HG02678 (cell line): ENCODE data around the gene GZMH.
A peak's percentile ranks its signal among the peaks of the same experiment; 100 is the strongest.
"Not testable (repeated sequence)": the region's sequence is repeated elsewhere in the genome, so short reads cannot be mapped to it uniquely, and the experiment has no call there.

Source experiments
- ATAC-seq: cut with Tn5 transposase; IDR thresholded peaks from one replicate; pipeline ENCODE4 v1.9.1; 2021; ENCODE audit warnings: mild to moderate bottlenecking, moderate library complexity; ENCODE audit not compliant: unreplicated experiment

Gene GZMH, protein sequence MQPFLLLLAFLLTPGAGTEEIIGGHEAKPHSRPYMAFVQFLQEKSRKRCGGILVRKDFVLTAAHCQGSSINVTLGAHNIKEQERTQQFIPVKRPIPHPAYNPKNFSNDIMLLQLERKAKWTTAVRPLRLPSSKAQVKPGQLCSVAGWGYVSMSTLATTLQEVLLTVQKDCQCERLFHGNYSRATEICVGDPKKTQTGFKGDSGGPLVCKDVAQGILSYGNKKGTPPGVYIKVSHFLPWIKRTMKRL

DNA sequence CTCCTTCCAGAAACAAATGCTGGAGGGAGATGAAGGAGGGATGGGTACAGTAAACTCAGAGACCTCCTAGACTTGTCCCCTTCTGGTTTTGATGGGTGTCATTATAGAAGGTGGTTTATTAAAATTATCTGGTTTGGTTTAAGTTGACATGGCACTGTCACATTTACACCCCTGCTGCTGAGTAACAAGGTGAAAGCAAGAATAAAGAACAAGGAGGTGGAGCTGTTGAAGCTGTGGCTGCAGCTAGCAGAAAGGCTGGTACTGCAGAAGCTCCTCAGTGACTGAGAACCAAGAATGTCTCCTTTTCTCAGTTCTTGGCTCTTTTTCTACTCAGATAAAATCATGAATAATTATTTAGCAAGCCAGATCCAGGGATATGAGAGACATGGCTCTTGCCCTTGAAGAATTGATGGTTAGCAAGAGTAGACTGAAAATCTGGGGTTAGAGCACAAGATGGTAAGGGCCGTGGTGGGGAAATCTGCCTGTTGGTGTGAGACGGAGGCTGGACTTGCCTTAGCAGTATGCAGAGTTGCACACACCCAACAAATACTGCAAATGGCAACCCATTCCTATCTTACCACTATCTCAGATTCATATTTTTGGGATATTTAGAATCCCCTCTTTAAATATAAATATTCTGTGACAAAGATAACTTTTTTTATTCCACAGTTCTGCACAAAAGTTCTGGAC, at the start of gene GZMH:
GZMH (minus strand) TSS at position 31 of the 690 bp plus-strand sequence. CDS start 72 bp downstream, outside the sequence.
- peak; percentile 34 for ATAC-seq

DNA sequence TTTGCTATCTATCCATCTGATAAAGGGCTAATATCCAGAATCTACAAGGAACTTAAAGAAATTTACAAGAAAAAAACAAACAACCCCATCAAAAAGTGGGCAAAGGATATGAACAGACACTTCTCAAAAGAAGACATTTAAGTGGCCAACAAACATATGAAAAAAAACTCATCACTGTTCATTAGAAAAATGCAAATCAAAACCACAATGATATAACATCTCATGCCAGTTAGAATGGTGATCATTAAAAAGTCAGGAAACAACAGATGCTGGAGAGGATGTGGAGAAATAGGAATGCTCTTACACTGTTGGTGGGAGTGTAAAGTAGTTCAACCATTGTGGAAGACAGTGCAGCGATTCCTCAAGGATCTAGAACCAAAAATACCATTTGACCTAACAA, 38.9 kb upstream of the GZMH start:
- not testable (repeated sequence) for ATAC-seq

DNA sequence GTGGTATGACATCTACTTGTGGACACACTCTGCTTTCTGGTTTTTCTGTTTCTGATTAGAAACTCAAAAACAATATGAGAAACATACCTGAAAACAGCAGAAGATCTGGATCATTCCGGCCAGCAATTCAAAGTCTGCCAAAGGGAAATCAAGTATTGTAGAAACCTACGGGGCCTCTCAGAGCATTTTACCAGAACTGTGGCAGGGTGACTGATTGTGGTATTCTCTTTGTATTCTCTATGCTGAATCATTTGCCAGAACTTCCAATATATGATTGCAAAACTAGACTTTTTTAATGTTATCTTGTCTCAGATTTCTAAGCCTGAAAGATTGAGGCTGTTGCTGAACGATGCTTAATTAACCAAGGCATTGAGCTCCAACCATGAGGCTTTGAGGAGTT, 30.4 kb upstream of the GZMH start:
- ATAC-seq = no peak

DNA sequence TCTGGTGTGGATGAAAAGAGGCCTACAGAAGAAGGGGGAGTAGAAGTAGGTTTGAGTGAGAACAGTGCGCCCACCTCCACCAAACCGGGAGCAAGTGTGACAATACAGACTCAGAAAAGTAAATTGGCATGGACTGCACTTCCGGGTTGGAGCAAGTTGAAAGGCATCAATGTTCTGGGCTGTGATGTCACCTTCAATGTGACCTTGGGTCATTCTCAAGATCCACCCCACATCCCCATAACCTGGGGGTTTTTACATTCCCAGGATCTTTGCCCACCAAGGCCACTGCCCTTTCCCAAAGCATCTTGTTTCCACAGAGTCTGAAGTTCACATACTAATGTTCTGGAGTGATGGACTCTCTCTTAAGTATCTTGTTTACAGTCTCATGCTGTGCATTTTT, 29.8 kb upstream of the GZMH start:
- ATAC-seq = no peak

DNA sequence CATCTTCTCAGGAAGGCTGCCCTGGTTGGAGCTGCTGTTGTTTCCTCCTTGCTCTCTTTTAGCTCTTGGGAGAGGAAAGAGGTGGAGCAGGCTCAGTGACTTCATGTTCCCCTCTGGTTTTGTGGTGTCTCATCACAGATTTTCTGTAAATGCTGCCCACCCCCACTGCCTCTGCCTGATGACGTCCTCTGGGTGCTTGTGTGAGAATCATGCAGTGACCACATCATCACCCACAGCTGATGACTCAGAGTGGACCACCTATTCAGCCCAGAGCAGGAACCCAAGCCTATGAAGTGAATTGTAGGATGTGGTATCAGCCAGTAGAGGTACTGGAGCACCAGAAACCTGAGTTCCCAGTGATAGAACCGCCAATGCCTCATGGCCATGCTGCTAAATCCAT, 24.7 kb upstream of the GZMH start, which contains the start of gene GZMB:
GZMB (minus strand) TSS at position 33 of the 400 bp plus-strand sequence; CDS start at position 3, 30 bp downstream.
- ATAC-seq = no peak

DNA sequence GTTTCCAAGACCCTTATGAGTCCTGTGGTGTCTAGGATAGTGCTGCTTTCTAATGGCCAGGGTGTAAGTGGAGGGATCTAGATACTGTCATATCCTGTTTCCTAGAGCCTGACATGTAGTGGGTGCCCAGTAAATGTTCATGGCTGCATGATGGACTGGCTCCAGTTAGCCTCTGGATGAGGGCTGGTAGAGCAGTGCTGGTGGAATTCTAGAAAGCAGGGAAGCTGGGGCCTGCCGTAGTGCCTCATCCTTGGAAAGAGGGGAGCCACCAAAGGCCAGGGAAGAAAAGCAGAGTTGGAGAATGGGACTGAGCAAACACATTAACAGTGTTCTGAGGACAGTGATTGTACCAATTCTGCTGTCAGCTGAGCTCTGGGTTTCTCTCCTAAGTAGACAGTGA, 23.9 kb upstream of the GZMH start:
- no peak for ATAC-seq

DNA sequence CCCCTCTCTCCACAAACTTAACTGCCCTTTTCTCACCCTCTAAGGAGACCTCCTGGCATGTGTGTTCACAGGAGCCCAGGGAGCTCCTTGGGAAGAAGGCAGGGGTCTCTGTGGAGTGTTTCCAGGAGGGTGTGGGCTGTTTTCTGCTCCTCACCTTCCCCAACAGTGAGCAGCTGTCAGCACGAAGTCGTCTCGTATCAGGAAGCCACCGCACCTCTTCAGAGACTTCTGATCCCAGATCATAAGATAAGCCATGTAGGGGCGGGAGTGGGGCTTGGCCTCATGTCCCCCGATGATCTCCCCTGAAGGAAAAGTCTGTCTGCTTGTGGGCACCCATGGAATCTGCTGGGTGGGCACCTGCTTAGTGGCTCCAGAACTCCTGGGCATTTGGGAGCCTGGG, 23.3 kb upstream of the GZMH start:
- ATAC-seq = no peak

DNA sequence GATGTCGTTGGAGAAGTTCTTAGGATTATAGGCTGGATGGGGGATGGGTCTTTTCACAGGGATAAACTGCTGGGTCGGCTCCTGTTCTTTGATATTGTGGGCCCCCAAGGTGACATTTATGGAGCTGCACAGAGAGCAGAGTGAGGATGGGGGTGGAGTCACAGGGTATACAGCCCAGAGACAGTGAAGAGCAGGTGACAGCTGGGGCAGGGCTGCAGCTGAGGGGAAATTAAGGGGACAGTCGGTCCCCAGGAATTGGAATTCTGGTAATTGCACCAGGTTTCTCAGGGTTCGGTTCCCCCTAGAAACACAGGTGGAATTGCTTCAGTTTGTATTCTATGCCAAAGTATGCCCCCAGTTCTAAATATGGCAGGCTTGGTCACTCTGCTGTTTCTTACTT, 22.9 kb upstream of the GZMH start:
- no peak for ATAC-seq

DNA sequence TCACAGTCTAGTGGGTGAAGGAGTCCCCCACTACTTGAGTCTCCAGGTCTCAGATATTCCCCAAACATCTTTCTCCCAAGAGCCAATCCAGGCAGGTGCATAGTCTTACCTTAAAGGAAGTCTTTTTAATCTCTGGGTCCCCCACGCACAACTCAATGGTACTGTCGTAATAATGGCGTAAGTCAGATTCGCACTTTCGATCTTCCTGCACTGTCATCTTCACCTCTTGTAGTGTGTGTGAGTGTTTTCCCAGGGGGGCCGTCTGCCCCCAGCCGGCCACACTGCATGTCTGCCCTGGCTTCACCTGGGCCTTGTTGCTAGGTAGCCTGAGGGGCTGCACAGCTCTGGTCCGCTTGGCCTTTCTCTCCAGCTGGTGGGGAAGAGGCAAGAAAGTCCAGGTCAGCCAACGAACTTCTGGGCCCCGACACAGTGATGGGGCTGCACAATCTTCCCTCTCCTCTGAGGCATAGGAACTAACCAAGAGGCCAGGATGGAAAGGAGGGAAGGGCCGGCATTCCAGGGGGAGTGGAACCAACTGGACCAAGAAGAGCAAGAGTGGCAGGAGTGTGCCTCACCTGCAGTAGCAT, 22.4 kb upstream of the GZMH start:
- no peak for ATAC-seq

DNA sequence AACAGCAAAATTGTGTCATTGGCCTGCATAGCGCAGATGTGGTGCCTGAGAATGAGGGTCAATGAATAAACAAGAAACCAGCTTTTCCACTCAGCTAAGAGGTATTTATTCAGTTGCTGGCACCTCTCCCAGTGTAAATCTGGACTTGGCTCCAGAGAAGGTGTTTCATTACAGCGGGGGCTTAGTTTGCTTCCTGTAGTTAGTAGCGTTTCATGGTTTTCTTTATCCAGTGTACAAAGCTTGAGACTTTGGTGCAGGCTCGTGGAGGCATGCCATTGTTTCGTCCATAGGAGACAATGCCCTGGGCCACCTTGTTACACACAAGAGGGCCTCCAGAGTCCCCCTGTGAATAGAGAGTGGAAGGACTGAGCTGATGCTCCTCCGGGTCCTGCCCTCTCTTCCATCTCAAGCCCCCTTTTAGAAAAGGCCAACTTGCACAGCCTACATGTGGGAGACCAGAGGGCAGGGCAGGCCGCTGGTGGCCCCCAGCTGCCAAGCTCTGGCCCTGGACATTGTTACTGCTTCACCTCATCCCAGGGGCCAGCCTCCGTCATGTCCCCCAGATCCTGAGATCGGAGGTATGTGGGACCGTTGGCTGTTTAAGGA, 21.5 kb upstream of the GZMH start:
- ATAC-seq = no peak

DNA sequence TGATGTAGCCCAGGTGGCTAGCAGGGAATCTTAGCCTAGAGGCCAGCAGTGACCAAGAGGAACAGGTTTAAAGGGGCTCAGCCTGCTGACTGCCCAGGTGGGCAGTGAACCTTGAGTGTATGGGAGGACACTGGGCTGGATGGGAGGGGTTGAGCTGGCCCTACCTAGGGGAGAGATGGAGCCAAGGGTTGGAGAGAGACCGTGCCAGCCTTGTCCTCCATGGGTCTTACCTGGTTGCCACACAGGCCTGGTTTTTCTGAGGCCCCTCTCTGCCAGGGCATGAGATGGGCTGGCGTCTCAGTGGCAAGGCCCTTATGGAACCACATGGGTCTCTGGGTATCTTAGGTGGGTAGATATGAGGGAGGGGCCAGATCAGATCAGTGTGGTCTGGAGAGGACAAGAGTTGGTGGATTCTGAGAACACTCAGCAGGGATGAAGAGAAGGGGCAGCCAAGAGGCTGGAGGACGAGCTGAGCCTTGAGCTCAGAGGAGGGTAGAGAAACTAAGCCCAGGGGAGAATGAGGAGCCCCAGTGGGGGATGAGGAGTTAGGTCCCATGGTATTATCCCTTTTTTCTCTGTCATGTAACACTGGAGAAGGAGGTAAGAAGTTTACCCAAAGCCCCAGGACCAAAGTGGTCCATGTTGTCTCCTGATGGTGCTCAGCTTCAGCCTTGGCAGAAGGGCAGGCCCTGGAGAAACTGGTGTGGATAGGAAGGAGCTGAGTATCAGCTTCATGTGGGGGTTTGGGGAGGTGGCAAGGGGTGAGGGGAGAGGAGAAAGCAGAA, 20.8 kb upstream of the GZMH start:
- ATAC-seq = no peak

DNA sequence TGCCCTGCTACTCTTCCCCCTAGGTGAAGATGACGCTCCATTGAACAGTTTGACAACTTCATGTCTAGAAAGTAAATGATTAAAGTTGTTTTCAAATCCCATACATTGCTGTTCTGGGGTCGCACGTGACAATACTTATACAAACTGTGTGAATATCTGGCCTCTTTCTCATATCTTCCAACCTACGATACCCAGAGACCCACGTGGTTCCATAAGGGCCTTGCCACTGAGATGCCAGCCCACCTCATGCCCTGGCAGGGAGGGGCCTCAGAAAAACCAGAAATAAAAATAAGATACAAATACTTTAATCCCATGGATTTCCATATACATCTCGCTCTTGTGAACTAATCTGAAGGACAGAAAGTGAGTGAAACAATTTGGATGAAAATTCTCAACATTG, 20.0 kb upstream of the GZMH start:
- ATAC-seq = no peak

DNA sequence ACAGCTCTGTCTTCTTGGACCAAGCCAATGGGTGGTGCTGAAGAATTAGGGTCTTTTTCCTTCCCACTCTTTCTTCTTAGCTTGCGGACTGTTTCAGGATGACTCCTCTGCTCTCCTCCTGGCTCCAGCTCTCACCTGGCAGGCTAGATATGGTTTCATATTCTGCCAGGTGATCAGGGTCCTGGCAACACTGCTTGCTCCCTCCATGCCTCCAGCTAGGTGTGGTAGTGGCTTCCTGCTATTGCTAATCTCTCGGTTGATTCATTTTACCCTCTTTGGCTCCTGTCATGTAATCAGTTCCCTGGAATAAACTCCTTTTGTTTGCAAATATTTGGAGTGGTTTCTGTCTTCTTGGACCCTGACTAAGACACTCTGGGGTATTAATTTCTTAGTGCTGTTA, 4.3 kb upstream of the GZMH start:
- ATAC-seq = no peak

DNA sequence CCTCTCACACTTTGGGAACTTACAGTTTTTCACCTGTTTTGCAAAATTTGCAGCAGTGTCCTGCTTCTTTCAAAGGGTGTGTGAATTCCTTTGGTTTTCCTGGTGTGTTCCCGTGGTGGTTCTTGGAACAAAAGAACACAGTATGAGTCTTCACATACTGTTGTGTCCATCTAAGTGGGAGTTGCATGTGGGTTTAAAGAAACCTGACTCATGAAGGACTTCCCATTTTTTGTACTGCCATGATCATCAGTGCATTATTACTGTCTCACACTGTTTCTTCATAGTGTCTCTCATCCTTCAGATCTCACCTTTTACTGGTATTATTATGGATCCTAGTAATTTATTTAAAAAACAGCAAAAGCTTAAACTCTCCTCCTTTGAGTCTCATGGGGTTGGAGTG, 3.8 kb upstream of the GZMH start:
- no peak for ATAC-seq

DNA sequence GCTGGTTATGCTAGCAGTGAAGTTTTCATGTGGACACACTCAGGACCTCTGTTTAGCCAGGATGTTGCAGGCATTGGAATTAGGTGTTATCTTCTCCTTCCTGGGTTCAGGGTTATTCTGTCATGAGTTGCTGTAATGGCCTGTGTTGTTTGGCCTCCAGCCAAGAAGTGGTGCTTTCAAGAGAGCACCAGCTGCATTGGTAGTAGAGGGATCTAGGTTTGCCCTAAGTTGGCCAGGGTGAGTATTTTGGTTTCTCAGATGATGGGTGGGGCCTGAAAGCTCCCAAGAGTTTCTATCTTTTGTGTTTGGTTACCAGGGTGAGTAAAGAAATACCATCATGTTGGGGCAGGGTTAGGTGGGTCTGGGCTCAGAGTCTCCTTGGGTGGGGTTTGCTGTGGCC, 2.7 kb upstream of the GZMH start:
- ATAC-seq = no peak

DNA sequence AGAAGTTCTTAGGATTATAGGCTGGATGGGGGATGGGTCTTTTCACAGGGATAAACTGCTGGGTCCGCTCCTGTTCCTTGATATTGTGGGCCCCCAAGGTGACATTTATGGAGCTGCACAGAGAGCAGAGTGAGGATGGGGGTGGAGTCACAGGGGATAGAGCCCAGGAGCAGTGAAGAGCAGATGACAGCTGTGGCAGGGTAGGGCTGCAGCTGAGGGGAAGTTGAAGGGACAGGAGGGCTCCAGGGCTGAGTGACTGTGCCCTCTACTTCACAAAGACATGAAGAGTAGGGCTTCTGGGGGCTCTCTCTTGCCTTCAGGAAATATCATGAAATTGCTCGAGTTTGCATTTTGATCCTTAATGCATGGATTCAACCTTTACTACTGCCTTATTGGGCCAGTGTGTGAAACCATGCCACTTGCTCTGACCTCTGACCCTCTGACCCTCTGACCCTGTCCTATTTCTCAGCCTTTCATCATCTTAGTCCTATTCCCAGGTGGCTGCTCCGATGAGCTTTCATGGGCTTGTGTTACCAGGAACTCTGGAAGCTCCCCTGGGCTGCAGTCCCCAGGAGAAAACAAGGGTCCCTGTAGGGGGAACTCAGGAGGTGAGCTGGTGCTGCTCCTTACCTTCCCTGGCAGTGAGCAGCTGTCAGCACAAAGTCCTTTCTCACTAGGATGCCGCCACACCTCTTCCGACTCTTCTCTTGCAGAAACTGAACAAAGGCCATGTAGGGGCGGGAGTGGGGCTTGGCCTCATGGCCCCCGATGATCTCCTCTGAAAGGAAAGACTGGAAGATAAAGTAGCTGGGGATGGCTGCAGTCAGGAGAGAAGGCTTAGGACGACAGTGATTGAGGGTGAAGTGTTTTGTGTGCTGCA, 1.6 kb downstream of the GZMH start:
- no peak for ATAC-seq

DNA sequence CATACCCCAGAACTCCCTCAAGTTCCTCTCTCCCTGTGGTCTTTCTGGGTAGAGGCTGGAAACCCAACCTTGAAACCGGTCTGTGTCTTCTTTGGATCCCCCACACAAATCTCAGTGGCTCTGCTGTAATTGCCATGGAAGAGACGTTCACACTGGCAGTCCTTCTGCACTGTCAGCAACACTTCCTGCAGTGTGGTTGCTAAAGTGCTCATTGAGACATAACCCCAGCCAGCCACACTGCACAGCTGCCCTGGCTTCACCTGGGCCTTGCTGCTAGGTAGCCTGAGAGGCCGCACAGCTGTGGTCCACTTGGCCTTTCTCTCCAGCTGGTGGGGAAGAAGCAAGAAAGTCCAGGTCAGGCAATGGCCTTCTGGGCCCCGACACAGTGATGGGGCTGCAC, 2.4 kb downstream of the GZMH start:
- no peak for ATAC-seq

DNA sequence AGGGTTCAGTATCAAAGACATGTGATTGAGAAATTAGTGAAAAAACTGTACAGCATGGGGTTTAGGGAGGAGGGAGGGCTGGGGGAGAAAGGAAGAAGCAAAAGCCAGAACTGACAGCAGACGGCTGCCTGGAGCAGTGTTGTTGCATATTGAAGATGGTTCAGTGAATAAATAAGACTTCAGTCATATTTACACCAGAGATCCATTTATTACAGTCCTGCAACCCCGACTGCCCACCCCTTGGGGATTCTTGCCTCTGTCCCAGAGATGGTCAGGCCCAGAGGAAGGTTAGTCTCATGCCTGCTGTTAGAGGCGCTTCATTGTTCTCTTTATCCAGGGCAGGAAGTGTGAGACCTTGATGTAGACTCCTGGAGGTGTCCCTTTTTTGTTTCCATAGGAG, 3.2 kb downstream of the GZMH start:
- no peak for ATAC-seq

DNA sequence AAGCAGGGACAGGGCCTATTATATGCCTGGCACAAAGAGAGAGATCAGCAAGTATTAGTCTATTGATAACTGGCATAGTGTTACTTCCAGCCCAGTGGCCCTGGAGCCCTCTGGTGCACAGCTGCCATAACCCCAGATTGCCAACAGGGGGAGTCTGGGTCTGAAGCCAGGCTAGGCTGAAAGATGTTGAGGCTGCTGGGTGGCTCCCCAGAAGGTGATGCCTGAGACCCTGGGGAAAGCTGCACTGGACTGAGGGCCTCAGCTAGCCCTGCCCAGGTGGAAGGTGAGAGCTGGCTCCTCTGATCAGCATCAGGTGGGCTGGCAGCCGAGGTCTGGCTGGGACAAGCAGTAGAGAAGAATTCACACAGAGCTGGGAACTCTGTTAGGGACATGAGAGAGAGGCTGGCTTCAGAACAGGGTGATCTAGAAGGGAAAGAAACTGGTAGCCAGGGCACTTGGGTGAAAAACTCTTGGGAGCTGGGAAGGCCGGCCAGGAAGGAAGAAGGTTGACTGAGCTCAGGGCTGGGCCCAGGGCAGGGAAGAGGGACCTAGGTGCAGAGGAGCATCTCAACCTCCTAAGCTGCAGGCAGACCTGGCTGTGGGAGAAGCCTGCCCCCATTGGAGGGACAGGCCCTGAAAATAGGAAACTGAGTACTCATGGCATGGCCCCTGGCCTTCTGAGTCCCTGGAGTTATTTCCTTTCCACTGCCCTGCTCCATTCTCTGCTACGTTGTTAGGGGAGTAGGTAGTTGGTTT, 3.9 kb downstream of the GZMH start:
- ATAC-seq = peak; percentile 94
